GM23338 (cell line): ENCODE results near the gene RGS6.

Experiments used
- TF ChIP-seq, protein P1 (sequence below): IDR thresholded peaks from one replicate; pipeline ENCODE4 v1.6.1; 2018; ENCODE audit warnings: antibody characterized with exemption; ENCODE audit not compliant: unreplicated experiment
- TF ChIP-seq, protein P2 (sequence below), 2 experiments: fragments of 200-600 bp in 1 of 2; sonication (generic) in 1 of 2; conservative IDR thresholded peaks; 2 replicates each; pipeline versions ENCODE4 v1.5.1 to v1.6.1; 2016 to 2017; ENCODE audit warnings: antibody characterized with exemption in 2 of 2, low read depth in 2 of 2, mild to moderate bottlenecking in 2 of 2, moderate library complexity in 1 of 2

DNA sequence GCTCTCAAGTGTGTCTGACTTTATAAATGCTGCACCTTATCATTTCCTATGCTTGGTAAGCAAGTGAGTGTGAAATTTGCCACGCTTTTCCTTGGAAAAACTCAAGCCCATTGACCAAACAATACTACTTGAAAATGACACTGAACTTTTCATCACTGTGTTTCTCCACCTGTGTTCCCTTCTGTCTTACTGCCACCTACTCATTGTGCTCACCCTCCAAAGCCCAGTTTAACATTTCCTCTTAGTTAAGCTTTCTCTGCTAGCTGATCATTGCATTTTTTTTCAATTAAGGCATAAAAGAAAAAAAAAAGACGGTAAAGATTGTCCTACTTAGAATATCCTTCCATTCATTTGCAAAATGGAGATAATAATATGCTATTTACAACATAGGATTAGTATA lies 516.0 kb downstream of the RGS6 start:
- TF ChIP-seq, protein P1, sequence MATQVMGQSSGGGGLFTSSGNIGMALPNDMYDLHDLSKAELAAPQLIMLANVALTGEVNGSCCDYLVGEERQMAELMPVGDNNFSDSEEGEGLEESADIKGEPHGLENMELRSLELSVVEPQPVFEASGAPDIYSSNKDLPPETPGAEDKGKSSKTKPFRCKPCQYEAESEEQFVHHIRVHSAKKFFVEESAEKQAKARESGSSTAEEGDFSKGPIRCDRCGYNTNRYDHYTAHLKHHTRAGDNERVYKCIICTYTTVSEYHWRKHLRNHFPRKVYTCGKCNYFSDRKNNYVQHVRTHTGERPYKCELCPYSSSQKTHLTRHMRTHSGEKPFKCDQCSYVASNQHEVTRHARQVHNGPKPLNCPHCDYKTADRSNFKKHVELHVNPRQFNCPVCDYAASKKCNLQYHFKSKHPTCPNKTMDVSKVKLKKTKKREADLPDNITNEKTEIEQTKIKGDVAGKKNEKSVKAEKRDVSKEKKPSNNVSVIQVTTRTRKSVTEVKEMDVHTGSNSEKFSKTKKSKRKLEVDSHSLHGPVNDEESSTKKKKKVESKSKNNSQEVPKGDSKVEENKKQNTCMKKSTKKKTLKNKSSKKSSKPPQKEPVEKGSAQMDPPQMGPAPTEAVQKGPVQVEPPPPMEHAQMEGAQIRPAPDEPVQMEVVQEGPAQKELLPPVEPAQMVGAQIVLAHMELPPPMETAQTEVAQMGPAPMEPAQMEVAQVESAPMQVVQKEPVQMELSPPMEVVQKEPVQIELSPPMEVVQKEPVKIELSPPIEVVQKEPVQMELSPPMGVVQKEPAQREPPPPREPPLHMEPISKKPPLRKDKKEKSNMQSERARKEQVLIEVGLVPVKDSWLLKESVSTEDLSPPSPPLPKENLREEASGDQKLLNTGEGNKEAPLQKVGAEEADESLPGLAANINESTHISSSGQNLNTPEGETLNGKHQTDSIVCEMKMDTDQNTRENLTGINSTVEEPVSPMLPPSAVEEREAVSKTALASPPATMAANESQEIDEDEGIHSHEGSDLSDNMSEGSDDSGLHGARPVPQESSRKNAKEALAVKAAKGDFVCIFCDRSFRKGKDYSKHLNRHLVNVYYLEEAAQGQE: no peak
- TF ChIP-seq, protein P2, sequence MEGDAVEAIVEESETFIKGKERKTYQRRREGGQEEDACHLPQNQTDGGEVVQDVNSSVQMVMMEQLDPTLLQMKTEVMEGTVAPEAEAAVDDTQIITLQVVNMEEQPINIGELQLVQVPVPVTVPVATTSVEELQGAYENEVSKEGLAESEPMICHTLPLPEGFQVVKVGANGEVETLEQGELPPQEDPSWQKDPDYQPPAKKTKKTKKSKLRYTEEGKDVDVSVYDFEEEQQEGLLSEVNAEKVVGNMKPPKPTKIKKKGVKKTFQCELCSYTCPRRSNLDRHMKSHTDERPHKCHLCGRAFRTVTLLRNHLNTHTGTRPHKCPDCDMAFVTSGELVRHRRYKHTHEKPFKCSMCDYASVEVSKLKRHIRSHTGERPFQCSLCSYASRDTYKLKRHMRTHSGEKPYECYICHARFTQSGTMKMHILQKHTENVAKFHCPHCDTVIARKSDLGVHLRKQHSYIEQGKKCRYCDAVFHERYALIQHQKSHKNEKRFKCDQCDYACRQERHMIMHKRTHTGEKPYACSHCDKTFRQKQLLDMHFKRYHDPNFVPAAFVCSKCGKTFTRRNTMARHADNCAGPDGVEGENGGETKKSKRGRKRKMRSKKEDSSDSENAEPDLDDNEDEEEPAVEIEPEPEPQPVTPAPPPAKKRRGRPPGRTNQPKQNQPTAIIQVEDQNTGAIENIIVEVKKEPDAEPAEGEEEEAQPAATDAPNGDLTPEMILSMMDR (conservative IDR thresholded peaks at IDR 0.05; ENCODE audit: low read depth in 2 of 2): peak; percentile 9 to 39; a peak in 2 of 4 replicates
